ENCODE data around the gene EVPL. TPM values are rescaled to one million over a fixed set of nuclear protein-coding genes. Genes with fewer than 3 reads are reported as not detected.

The EVPL gene
- total RNA-seq, 1 experiment from 2014 or later: 58.0 TPM

DNA sequence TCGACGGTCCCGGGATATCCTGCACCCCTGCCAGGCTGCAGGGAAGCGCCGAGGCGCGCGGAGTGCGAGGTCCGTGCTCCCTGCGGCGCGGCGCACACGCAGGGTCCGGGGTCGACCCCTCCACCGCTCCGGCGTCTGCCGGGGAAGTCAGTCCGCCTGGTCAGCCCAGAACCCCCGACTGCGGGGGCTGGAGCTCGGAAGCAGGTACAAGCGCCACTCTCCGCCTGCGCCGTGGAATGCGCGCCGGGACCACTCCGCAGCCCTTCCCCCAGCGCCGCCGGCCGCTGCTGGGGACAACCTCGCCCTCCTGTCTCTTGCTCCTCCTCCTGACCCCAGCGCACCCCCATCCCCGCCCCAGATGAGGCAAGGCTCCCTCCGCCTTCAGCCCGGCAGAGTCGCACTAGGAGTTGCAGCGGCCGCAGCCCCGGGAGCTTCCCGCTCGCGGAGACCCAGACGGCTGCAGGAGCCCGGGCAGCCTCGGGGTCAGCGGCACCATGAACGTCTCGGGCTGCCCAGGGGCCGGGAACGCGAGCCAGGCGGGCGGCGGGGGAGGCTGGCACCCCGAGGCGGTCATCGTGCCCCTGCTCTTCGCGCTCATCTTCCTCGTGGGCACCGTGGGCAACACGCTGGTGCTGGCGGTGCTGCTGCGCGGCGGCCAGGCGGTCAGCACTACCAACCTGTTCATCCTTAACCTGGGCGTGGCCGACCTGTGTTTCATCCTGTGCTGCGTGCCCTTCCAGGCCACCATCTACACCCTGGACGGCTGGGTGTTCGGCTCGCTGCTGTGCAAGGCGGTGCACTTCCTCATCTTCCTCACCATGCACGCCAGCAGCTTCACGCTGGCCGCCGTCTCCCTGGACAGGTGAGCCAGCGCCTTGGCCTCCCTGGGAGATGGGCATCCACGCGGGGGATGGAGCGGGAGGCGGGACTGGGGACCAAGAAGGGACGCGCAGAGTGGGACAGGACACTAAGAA lies 47.6 kb upstream of the EVPL start, which contains the start of gene GALR2:
Gene GALR2 (plus strand): TSS at position 392 of the 974 bp plus-strand sequence. CDS start 103 bp downstream, at position 495.
- no peaks in the 10 kb centered on the region for H3K9me3 ChIP-seq (ENCODE audit: control insufficient read depth in 1 of 2, insufficient read depth in 1 of 2, low read depth in 1 of 2, low read length in 2 of 2)
- no peak for ATAC-seq
- H3K9me2 ChIP-seq (ENCODE audit: insufficient read depth): no peaks in the 10 kb centered on the region
- no peak for TF ChIP-seq SP1 (IDR thresholded peaks at IDR 0.05; ENCODE audit: low read depth)
- TF ChIP-seq, protein P1, sequence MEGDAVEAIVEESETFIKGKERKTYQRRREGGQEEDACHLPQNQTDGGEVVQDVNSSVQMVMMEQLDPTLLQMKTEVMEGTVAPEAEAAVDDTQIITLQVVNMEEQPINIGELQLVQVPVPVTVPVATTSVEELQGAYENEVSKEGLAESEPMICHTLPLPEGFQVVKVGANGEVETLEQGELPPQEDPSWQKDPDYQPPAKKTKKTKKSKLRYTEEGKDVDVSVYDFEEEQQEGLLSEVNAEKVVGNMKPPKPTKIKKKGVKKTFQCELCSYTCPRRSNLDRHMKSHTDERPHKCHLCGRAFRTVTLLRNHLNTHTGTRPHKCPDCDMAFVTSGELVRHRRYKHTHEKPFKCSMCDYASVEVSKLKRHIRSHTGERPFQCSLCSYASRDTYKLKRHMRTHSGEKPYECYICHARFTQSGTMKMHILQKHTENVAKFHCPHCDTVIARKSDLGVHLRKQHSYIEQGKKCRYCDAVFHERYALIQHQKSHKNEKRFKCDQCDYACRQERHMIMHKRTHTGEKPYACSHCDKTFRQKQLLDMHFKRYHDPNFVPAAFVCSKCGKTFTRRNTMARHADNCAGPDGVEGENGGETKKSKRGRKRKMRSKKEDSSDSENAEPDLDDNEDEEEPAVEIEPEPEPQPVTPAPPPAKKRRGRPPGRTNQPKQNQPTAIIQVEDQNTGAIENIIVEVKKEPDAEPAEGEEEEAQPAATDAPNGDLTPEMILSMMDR (IDR thresholded peaks at IDR 0.05 in 2 of 3, conservative IDR thresholded peaks at IDR 0.05 in 1 of 3; ENCODE audit: borderline replicate concordance in 1 of 3, insufficient read depth in 1 of 3, low read depth in 2 of 3, low read length in 2 of 3): no peak
- TF ChIP-seq ELF1 (IDR thresholded peaks at IDR 0.05; ENCODE audit: borderline replicate concordance, low read depth): no peak
- H3K27me3 ChIP-seq (ENCODE audit: insufficient read depth, low read length): peaks cover 7% of the 10 kb centered on the region; the same call in 1 of the 2 replicates
- H3K4me3 ChIP-seq (replicated peaks in 1 of 2; ENCODE audit: low read depth in 1 of 2, low read length in 2 of 2): no peak within 1 kb of the TSS
- DNase-seq (ENCODE audit: low read depth, low spot score): no peak
- H3K9ac ChIP-seq (ENCODE audit: low read length): no peak within 1 kb of the TSS
- no peak within 1 kb of the TSS for H3K27ac ChIP-seq (ENCODE audit: low read depth, low read length)
- H3K4me1 ChIP-seq (ENCODE audit: control insufficient read depth in 1 of 2, insufficient read depth in 2 of 2, low read length in 2 of 2): peaks cover 11 to 22% of the 10 kb centered on the region in 2 experiments
- no peak within 1 kb of the TSS for H3K4me2 ChIP-seq (ENCODE audit: low read length)
- intact Hi-C loops (cut with micrococcal nuclease): loop anchor here (5.0 kb wide), 1 partner anchor 47 kb away; the partner anchor contains the start of gene EVPL
- H3K79me2 ChIP-seq (ENCODE audit: insufficient read depth, low read length): peaks cover 31% of the 10 kb centered on the region
- no peak within 1 kb of the TSS for H2AFZ ChIP-seq (ENCODE audit: low read depth, low read length, poor library complexity, severe bottlenecking)
- CTCF ChIA-PET: no interaction called here
- no peaks in the 10 kb centered on the region; the same call in 1 of the 2 replicates for H4K20me1 ChIP-seq (ENCODE audit: insufficient read depth)
- RAD21 ChIA-PET (ENCODE audit: low non-redundant PET in 1 of 2, low total read pairs in 2 of 2, uncharacterized antibody in 2 of 2, unreplicated experiment in 2 of 2): no interaction called here
- POLR2A ChIA-PET: interaction anchor here (0.6 kb wide), 1 partner anchor 351 kb away, joined by 4 read pairs; no protein-coding TSS in a partner anchor
- no TSS peak for BruUV-seq (replicated peaks)
- H3K36me3 ChIP-seq (ENCODE audit: control insufficient read depth in 1 of 2, insufficient read depth in 2 of 2, low read length in 2 of 2): peaks cover 0 to 3% of the 10 kb centered on the region in 2 experiments; a peak in 1 of 4 replicates
